ENCODE results near the gene ZNF496. TPM values are rescaled to one million over a fixed set of nuclear protein-coding genes. Genes with fewer than 3 reads are reported as not detected.

ZNF496 gene
- total and polyA plus RNA-seq, 4 donors: 4.1 to 29.0 (median 20.5) TPM

- Histone ChIP-seq H3K4me1 (ENCODE audit: control insufficient read depth in 1 of 2, insufficient read depth in 2 of 2, low read length in 2 of 2) (no peaks in the 10 kb centered on the region), H3K27ac (ENCODE audit: low read depth in 1 of 2, low read length in 2 of 2) (no peak overlapping the region), H3K9me3 (ENCODE audit: control insufficient read depth, low read length) (no peaks in the 10 kb centered on the region), H3K4me3 (ENCODE audit: low read length in 2 of 2) (no peak overlapping the region), H3K27me3 (ENCODE audit: control insufficient read depth in 1 of 2, insufficient read depth in 2 of 2, low read length in 1 of 2) (no peaks in the 10 kb centered on the region), H3K36me3 (ENCODE audit: control insufficient read depth in 1 of 2, insufficient read depth in 2 of 2, low read length in 1 of 2) (peaks cover 4 to 8% of the 10 kb centered on the region in 2 donors)
- intact Hi-C loops (cut with DNase I): no loop called here
- ATAC-seq (ENCODE audit: low FRiP score): no peak
- WGBS, 2 donors: 49 to 93% methylated on average over 5 of the region's 5 CpGs
- DNase-seq: no peak
These were observed 28.5 kb downstream of the ZNF496 start for GRCh38 chr1:247303216-247303615.

- no peak for ATAC-seq (ENCODE audit: low FRiP score)
- no peaks in the 10 kb centered on the region for H3K9me3 ChIP-seq (ENCODE audit: control insufficient read depth, low read length)
- intact Hi-C loops (cut with DNase I): no loop called here
- no peak overlapping the region for H3K4me3 ChIP-seq (ENCODE audit: low read length in 2 of 2)
- peaks cover 0 to 4% of the 10 kb centered on the region in 2 donors for H3K36me3 ChIP-seq (ENCODE audit: control insufficient read depth in 1 of 2, insufficient read depth in 2 of 2, low read length in 1 of 2)
- no peak overlapping the region for H3K27ac ChIP-seq (ENCODE audit: low read depth in 1 of 2, low read length in 2 of 2)
- H3K27me3 ChIP-seq (ENCODE audit: control insufficient read depth in 1 of 2, insufficient read depth in 2 of 2, low read length in 1 of 2): no peaks in the 10 kb centered on the region
- WGBS, 2 donors: 95 to 96% methylated on average over 17 of the region's 17 CpGs
- DNase-seq: no peak
- H3K4me1 ChIP-seq (ENCODE audit: control insufficient read depth in 1 of 2, insufficient read depth in 2 of 2, low read length in 2 of 2): no peaks in the 10 kb centered on the region
These were observed 30.5 kb downstream of the ZNF496 start for GRCh38 chr1:247301176-247301540.

- Histone ChIP-seq H3K36me3 (ENCODE audit: control insufficient read depth in 1 of 2, insufficient read depth in 2 of 2, low read length in 1 of 2) (peaks cover 0 to 4% of the 10 kb centered on the region in 2 donors), H3K9me3 (ENCODE audit: control insufficient read depth, low read length) (no peaks in the 10 kb centered on the region), H3K27me3 (ENCODE audit: control insufficient read depth in 1 of 2, insufficient read depth in 2 of 2, low read length in 1 of 2) (no peaks in the 10 kb centered on the region), H3K27ac (ENCODE audit: low read depth in 1 of 2, low read length in 2 of 2) (no peak overlapping the region), H3K4me1 (ENCODE audit: control insufficient read depth in 1 of 2, insufficient read depth in 2 of 2, low read length in 2 of 2) (no peaks in the 10 kb centered on the region), H3K4me3 (ENCODE audit: low read length in 2 of 2) (no peak overlapping the region)
- WGBS, 2 donors: 97 to 98% methylated on average over 47 of the region's 47 CpGs
- intact Hi-C loops (cut with DNase I): no loop called here
- no peak for DNase-seq
- peak; percentile 3 for ATAC-seq (ENCODE audit: low FRiP score)
These were observed 31.0 kb downstream of the ZNF496 start for GRCh38 chr1:247300491-247301175.

- DNase-seq (no peak), ATAC-seq (ENCODE audit: low FRiP score) (no peak)
- H3K27me3 ChIP-seq (ENCODE audit: control insufficient read depth in 1 of 2, insufficient read depth in 2 of 2, low read length in 1 of 2): no peaks in the 10 kb centered on the region
- no peak overlapping the region for H3K27ac ChIP-seq (ENCODE audit: low read depth in 1 of 2, low read length in 2 of 2)
- H3K4me1 ChIP-seq (ENCODE audit: control insufficient read depth in 1 of 2, insufficient read depth in 2 of 2, low read length in 2 of 2): no peaks in the 10 kb centered on the region
- intact Hi-C loops (cut with DNase I): no loop called here
- no peak overlapping the region for H3K4me3 ChIP-seq (ENCODE audit: low read length in 2 of 2)
- 87 to 91% methylated on average over 12 of the region's 12 CpGs for WGBS, 2 donors
- peaks cover 0 to 2% of the 10 kb centered on the region in 2 donors for H3K36me3 ChIP-seq (ENCODE audit: control insufficient read depth in 1 of 2, insufficient read depth in 2 of 2, low read length in 1 of 2)
- H3K9me3 ChIP-seq (ENCODE audit: control insufficient read depth, low read length): no peaks in the 10 kb centered on the region
These were observed 31.8 kb downstream of the ZNF496 start for GRCh38 chr1:247299723-247300381.

- Histone ChIP-seq H3K9me3 (ENCODE audit: control insufficient read depth, low read length) (no peaks in the 10 kb centered on the region), H3K4me3 (ENCODE audit: low read length in 2 of 2) (no peak overlapping the region), H3K27me3 (ENCODE audit: control insufficient read depth in 1 of 2, insufficient read depth in 2 of 2, low read length in 1 of 2) (no peaks in the 10 kb centered on the region), H3K4me1 (ENCODE audit: control insufficient read depth in 1 of 2, insufficient read depth in 2 of 2, low read length in 2 of 2) (no peaks in the 10 kb centered on the region), H3K27ac (ENCODE audit: low read depth in 1 of 2, low read length in 2 of 2) (no peak overlapping the region), H3K36me3 (ENCODE audit: control insufficient read depth in 1 of 2, insufficient read depth in 2 of 2, low read length in 1 of 2) (peaks cover 0 to 2% of the 10 kb centered on the region in 2 donors)
- intact Hi-C loops (cut with DNase I): no loop called here
- DNase-seq: no peak
- ATAC-seq (ENCODE audit: low FRiP score): no peak
- 71 to 77% methylated on average over 4 of the region's 4 CpGs for WGBS, 2 donors
These were observed 33.0 kb downstream of the ZNF496 start for GRCh38 chr1:247298701-247299100.

- ATAC-seq (ENCODE audit: low FRiP score) (no peak), DNase-seq (no peak)
- no peaks in the 10 kb centered on the region for H3K27me3 ChIP-seq (ENCODE audit: control insufficient read depth in 1 of 2, insufficient read depth in 2 of 2, low read length in 1 of 2)
- H3K27ac ChIP-seq (ENCODE audit: low read depth in 1 of 2, low read length in 2 of 2): no peak overlapping the region
- peaks cover 0 to 2% of the 10 kb centered on the region in 2 donors for H3K36me3 ChIP-seq (ENCODE audit: control insufficient read depth in 1 of 2, insufficient read depth in 2 of 2, low read length in 1 of 2)
- H3K4me3 ChIP-seq (ENCODE audit: low read length in 2 of 2): no peak overlapping the region
- intact Hi-C loops (cut with DNase I): no loop called here
- WGBS, 2 donors: 73 to 79% methylated on average over 6 of the region's 6 CpGs
- no peaks in the 10 kb centered on the region for H3K4me1 ChIP-seq (ENCODE audit: control insufficient read depth in 1 of 2, insufficient read depth in 2 of 2, low read length in 2 of 2)
- no peaks in the 10 kb centered on the region for H3K9me3 ChIP-seq (ENCODE audit: control insufficient read depth, low read length)
These were observed 33.6 kb downstream of the ZNF496 start for GRCh38 chr1:247298124-247298481.

- no peak overlapping the region for H3K27ac ChIP-seq (ENCODE audit: low read depth in 1 of 2, low read length in 2 of 2)
- ATAC-seq (ENCODE audit: low FRiP score) (no peak), DNase-seq (no peak)
- 79 to 84% methylated on average over 9 of the region's 9 CpGs for WGBS, 2 donors
- H3K27me3 ChIP-seq (ENCODE audit: control insufficient read depth in 1 of 2, insufficient read depth in 2 of 2, low read length in 1 of 2): no peaks in the 10 kb centered on the region
- no peaks in the 10 kb centered on the region for H3K4me1 ChIP-seq (ENCODE audit: control insufficient read depth in 1 of 2, insufficient read depth in 2 of 2, low read length in 2 of 2)
- H3K36me3 ChIP-seq (ENCODE audit: control insufficient read depth in 1 of 2, insufficient read depth in 2 of 2, low read length in 1 of 2): peaks cover 0 to 2% of the 10 kb centered on the region in 2 donors
- no peak overlapping the region for H3K4me3 ChIP-seq (ENCODE audit: low read length in 2 of 2)
- no peaks in the 10 kb centered on the region for H3K9me3 ChIP-seq (ENCODE audit: control insufficient read depth, low read length)
- intact Hi-C loops (cut with DNase I): no loop called here
These were observed 34.2 kb downstream of the ZNF496 start for GRCh38 chr1:247297263-247298123.

GRCh38 chr1:247296599-247297180, 35.0 kb downstream of the ZNF496 start:
- intact Hi-C loops (cut with DNase I): no loop called here
- WGBS, 2 donors: 86 to 88% methylated on average over 8 of the region's 8 CpGs
- Histone ChIP-seq H3K4me3 (ENCODE audit: low read length in 2 of 2) (no peak overlapping the region), H3K27ac (ENCODE audit: low read depth in 1 of 2, low read length in 2 of 2) (no peak overlapping the region), H3K36me3 (ENCODE audit: control insufficient read depth in 1 of 2, insufficient read depth in 2 of 2, low read length in 1 of 2) (peaks cover 0 to 2% of the 10 kb centered on the region in 2 donors), H3K4me1 (ENCODE audit: control insufficient read depth in 1 of 2, insufficient read depth in 2 of 2, low read length in 2 of 2) (no peaks in the 10 kb centered on the region), H3K27me3 (ENCODE audit: control insufficient read depth in 1 of 2, insufficient read depth in 2 of 2, low read length in 1 of 2) (no peaks in the 10 kb centered on the region), H3K9me3 (ENCODE audit: control insufficient read depth, low read length) (no peaks in the 10 kb centered on the region)
- ATAC-seq (ENCODE audit: low FRiP score) (no peak), DNase-seq (no peak)
